ENCODE results near the gene C19orf18.
"Not testable (repeated sequence)": the region's sequence is repeated elsewhere in the genome, so short reads cannot be mapped to it uniquely, and the experiment has no call there.

C19orf18 gene

GRCh38 chr19:57974434-57974833 is at the start of gene C19orf18:
C19orf18 (minus strand) TSS chr19:57974534; CDS start chr19:57974432, 102 bp downstream.
- no peak for DNase-seq

GRCh38 chr19:58022283-58022660 is 47.9 kb upstream of the C19orf18 start:
- DNase-seq, result no peak

GRCh38 chr19:58021541-58022282 is 47.4 kb upstream of the C19orf18 start:
- peak; percentile 31 for DNase-seq

- no peak for DNase-seq
Measured at GRCh38 chr19:58020129-58020528, 45.8 kb upstream of the C19orf18 start.

GRCh38 chr19:58014141-58014540 is 39.8 kb upstream of the C19orf18 start:
- no peak for DNase-seq

- no peak for DNase-seq
Measured at GRCh38 chr19:58010507-58010906, 36.2 kb upstream of the C19orf18 start.

GRCh38 chr19:58009666-58010301 is 35.5 kb upstream of the C19orf18 start:
- DNase-seq, result peak; percentile 81

GRCh38 chr19:58009301-58009665 is 34.9 kb upstream of the C19orf18 start:
- no peak for DNase-seq

- not testable (repeated sequence) for DNase-seq
Measured at GRCh38 chr19:58008877-58009276, 34.5 kb upstream of the C19orf18 start.

GRCh38 chr19:58007285-58007684 is 33.0 kb upstream of the C19orf18 start:
- no peak for DNase-seq

GRCh38 chr19:58003174-58003828 is 29.0 kb upstream of the C19orf18 start:
- DNase-seq, result no peak

- DNase-seq, result peak; percentile 86
Measured at GRCh38 chr19:58002384-58003173, 28.2 kb upstream of the C19orf18 start, which contains the start of gene ZNF606. ZNF606 (minus strand) TSS chr19:58002820; CDS start chr19:58001319, 1,501 bp downstream.

GRCh38 chr19:58001895-58002369 is 27.6 kb upstream of the C19orf18 start:
- peak; percentile 8 for DNase-seq

GRCh38 chr19:58000677-58001076 is 26.3 kb upstream of the C19orf18 start:
- no peak for DNase-seq

GRCh38 chr19:57992841-57993240 is 18.5 kb upstream of the C19orf18 start:
- no peak for DNase-seq

- DNase-seq, result no peak
Measured at GRCh38 chr19:57978586-57979289, 4.4 kb upstream of the C19orf18 start.

- no peak for DNase-seq
Measured at GRCh38 chr19:57964761-57965160, 9.6 kb downstream of the C19orf18 start.

- DNase-seq, result no peak
Measured at GRCh38 chr19:57961785-57962184, 12.5 kb downstream of the C19orf18 start.

- DNase-seq, result no peak
Measured at GRCh38 chr19:57954996-57955395, 19.3 kb downstream of the C19orf18 start.

- no peak for DNase-seq
Measured at GRCh38 chr19:57949702-57950101, 24.6 kb downstream of the C19orf18 start.

- DNase-seq, result no peak
Measured at GRCh38 chr19:57949296-57949695, 25.0 kb downstream of the C19orf18 start.

GRCh38 chr19:57947419-57948134 is 26.8 kb downstream of the C19orf18 start, which contains the start of gene ZNF256:
ZNF256 (minus strand) TSS chr19:57947706; CDS start chr19:57947474, 232 bp downstream.
- DNase-seq, result peak; percentile 99
